Myocyte (in vitro differentiated cells): ENCODE data around the gene RAB35. TPM values are rescaled to one million over a fixed set of nuclear protein-coding genes. Genes with fewer than 3 reads are reported as not detected.

Experiments
- DNase-seq: peaks from one replicate; pipeline ENCODE4 v3.0.0-alpha.2; 2012; ENCODE audit warnings: low read depth
- polyA plus RNA-seq: library from polyadenylated mRNA; unstranded; fragments of >200 nt; gene quantifications from one replicate; pipeline ENCODE4 v1.2.1, GENCODE V29; 2012; ENCODE audit warnings: missing spikeins
- total RNA-seq: library from RNA; depleted of rRNA; stranded (reverse); fragments of >200 nt; gene quantifications from 2 replicates; pipeline ENCODE4 v1.2.3, GENCODE V29; 2014

Gene RAB35
- 18.9 and 20.8 TPM in 2 replicates for total RNA-seq
- polyA plus RNA-seq = 31.0 TPM

DNA sequence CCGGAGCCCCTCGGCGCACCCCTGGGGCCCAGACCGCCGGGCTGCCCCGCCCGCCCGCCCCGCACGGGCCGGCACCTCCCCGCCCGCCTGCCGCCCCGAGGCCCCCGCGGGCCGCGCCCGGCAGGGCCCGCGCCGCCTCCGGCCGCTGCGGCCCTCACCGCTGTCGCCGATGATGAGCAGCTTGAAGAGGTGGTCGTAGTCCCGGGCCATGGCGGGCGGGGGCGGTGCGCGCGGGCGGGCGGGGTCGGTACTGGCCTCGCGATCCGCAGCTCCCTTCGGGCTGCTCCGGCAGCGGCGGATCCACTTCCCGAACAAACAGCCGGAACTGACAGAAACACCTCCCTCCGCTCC, at the start of gene RAB35:
RAB35 (minus strand) TSS at position 313 of the 351 bp plus-strand sequence; CDS start at position 210, 103 bp downstream.
- DNase-seq = no peak

DNA sequence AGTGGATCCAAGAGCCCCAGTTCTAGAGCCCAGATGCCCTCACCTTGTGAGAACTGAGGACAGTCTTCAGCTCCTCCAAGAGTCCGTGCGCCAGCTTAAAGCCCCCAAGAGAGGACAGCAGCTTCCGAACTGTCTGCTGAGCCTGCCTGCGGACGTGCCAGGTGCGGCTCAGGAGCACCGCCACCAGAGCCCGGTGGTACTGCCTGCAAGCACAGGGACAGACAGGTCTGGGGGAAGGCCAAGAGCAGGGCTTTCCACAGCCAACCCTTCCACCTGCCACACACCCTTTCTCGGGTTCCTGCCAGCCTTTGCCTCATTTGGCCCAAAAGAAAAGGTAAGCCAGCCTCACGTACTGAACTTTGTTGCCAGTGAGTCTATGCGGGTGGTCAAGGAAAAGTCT, 47.7 kb upstream of the RAB35 start:
- DNase-seq = no peak

DNA sequence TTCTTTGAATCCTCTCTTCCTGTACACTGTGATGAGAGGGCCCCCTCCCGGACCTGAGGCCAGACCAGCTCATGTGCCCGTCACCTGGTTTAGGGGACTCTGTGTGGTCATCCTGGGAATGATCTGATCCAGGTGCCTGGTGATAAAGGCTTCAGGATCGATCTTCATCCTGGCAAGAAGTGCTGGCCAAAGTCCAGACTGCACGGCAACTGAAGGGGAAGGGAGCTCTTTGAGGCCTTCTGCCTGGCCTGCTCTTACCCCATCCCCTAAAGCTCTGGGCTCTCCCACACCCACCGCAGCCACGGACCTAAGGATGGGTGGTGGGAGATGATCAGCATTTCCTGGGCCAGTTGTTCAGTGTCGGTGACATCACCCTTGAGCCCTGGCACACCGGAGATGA, 46.2 kb upstream of the RAB35 start:
- DNase-seq = no peak

DNA sequence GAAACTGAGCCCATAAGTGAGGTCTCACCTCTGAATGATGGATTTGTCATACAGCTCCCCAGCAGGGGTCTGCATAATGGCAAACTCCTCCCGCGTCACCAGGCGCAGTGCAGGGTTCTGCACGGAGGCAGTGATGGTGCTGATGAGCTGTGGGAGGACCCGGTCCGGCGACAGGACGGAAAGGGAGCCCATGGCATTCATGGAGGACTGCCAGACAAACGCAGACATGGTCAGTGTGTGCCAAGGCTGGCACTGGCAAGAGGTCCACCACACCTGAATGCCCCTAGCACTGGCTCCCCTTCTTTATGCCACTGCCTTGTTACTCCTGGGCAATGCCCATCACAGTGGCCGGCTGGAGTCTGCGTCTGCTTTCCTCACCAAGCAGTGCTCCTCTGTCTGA, 45.3 kb upstream of the RAB35 start:
- DNase-seq = no peak

DNA sequence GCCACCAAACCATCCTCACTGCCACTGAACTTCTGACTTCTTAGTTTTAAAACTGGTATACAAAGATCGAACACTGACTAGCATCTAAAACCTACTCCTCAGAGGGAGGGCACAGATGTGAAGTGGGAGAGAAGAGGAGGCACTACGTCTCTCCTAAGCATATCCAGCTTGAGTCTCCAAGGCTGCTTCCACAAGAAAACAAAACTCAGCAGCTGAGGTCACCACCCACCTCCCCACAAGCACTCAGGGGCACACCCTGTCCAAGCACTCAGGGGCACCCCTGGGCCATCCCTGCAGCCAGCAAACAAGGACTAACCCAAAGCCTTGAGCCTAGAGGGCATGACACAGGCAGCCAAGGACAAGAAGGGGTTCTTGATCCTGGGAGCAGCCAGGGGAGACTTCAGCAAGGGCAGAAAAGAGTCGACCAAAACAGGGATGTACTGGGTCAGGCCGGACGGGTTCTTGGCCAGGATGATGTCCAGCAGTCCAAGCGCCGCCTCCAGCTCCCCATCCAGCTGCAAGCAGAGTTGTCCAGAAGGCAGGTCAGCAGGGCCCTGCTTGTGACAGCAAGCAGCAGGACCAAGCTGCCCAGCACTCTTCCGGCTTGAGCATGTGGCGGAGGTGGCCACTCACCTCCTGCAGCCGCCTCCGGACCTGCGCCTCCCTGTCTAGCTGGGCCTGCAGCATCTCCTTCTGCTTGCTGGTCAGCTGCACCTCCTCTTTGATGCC, 43.1 kb upstream of the RAB35 start:
- DNase-seq = no peak

DNA sequence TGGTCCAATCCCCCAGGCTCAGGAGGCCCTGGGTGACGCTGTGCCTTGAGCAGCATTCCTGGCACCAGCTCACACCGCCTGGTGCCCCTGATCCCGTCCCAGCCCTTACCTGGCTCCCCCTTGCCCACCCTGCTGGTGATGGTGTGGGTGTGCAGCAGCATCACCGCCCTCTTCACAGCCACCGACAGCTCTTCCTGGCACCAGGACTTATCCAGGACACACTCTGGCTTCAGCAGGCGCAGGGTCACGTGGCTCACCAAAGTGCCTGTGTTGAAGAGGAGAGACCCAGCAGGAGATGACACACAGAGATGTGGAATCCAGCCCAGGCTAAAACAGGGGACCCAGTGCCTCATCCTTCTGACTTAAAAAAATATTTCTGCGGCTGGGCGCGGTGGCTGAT, 41.8 kb upstream of the RAB35 start:
- no peak for DNase-seq

DNA sequence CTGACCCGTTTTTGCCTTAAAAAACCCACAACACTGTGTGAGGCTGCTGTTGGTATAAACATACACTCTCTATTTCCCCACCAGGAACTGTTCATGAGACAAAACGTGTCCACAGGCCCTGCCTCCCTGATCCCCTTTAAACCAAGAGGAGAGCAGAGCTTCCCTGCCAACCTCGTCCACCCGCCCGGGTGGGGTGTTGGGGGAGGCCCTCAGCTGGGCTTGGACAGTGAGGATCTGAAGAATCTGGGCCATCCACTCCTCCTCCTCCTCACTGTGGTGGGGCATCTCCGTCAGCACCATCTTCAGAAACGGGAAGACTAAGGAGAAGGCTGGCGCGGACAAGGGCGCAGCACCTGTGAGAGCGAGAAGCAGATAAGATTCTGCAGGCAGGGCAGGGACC, 41.1 kb upstream of the RAB35 start:
- no peak for DNase-seq

DNA sequence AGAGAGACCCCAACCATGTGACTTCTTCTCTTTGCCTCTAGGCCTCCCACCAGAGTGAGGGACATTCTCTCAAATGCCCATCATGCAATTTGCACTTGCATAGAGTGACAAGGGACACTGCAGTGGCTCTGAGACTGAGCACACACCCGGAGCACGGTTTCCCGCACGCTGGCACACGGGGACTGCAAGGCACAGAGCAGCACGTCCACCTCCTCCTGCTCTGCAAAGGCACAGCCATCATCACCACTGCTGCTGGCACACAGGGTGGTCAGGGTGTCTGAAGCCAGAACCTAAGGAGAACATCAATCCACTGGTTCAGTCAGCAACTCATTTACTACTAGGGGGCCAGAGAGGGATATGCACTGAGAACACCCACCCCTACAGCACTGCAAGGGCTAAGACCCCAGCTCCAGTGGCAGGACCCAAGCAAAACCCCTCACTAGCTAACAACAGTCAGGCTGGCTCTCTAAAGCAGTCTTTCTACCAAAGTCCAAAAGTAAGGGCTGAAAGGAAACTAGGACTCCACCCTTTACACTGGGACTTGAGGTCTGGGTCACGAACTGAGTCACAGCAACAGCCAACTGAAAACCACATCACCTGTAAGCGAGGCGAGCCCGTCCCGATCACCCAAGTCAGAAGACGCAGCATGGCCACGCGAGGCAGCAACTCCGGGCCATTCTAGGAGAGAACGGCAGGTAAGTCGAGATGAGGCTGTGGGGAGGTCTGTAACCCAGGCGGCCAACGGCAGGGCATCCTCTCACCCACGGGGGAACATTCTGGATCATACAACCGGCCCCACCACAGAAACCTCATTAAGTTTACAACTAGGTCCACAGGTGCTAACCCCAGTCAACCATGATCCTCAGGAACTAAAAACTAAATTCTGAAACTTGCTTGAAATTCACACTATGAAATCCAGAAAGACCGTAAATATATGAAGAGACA, 40.0 kb upstream of the RAB35 start:
- DNase-seq = no peak

DNA sequence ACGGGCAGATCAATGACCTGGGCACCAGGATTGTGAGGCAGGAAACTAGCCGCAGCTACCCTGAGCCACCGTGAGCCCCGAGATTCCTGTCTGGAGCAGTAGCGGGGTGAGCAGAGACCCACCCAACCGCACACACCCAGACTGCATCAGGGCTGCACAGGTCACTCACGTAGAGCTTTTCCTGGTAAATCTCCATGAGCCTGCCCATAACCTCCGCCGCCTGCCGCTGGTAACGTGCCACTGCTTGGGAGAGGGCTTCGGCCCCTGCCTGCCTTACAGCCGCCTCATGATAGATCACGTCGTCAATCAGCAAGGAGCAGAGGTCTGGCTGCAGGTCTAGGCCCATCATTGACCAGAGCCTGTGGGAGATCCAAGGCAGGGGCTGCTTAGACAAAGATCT, 38.5 kb upstream of the RAB35 start:
- DNase-seq = no peak

DNA sequence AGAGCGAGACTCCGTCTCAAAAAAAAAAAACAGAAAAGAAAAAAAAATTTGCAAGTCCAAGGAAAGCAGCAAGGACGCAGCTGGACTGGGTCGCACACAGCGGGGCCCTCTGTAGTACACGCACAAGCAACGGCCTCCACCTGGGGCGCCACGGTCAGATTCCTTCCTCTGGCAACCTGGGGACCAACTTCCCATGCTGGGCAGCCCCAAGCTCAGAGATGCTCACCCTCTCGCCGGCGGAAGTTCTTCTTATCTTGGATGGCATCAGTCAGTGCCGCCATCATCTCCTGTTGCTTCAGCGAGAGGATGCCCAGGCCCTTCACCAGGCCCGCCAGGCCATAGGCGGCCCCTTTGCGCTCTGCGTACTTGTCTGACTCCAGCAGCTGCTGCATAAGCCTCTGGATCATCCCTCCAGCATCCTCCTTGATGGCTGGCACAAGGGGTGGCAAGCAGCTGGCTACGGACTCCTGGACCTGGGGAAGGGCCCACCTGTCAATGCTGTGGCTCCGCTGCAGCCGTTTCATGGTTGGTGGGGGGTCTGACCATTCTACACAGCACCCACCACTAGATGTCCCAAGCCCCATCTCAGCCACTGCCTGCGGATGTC, 34.5 kb upstream of the RAB35 start:
- DNase-seq = no peak

DNA sequence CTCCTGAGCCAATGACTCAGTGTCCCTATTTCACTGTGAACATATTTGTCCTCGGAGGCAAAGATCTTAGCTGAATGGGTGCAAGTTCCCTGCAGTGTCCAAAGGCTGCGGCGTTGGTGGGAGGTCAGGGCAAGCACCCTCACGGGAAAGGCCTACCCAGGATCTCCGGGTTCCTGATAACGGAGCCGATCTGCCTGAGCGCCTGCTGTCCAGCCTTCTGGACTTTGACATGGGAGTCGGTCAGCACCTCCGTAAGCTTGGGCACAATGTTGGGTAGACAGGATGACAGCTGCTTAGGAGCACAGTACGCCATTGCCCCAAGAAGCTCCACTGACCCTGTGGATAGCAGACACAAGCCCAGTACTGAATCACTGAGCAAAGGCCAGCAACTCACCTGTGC, 31.5 kb upstream of the RAB35 start:
- DNase-seq = no peak

DNA sequence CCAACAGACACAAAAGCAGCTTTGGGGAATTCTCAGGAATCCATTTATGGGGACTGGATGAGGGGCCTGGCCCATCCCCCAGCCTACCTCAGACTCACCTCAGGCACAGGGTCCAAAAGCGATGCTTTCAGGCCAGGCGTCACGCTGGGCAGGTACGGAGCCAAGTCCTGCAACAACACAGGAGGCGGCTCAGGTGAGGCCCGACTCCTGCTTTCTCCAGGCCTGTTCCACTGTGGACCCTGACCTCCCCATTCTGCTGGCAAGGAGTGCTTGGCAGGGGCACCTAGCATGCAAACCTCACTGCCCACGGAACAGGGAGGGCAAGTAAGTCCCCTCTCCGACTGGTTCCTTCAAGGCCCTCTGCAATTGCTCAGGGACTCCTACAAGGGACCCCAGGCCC, 28.6 kb upstream of the RAB35 start:
- DNase-seq = no peak

DNA sequence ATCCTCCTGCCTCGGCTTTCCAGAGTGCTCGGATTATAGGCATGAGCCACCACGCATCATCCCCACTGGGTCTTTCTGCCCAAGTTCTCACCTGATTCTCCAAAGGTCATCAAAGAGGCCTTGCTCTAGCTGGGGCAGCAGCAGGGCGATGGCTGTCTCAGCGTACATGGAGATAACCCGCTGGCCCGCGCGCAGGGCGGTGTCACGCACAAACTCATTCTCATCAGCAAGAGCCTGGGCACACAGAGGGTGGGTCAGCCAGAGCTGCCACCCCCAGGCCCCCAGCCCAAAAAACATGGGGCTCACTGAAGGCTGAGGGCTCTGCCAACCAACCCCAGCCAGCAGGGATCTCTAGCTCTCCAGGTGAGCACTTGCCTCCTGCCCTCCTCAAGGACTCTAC, 27.7 kb upstream of the RAB35 start:
- DNase-seq = no peak

DNA sequence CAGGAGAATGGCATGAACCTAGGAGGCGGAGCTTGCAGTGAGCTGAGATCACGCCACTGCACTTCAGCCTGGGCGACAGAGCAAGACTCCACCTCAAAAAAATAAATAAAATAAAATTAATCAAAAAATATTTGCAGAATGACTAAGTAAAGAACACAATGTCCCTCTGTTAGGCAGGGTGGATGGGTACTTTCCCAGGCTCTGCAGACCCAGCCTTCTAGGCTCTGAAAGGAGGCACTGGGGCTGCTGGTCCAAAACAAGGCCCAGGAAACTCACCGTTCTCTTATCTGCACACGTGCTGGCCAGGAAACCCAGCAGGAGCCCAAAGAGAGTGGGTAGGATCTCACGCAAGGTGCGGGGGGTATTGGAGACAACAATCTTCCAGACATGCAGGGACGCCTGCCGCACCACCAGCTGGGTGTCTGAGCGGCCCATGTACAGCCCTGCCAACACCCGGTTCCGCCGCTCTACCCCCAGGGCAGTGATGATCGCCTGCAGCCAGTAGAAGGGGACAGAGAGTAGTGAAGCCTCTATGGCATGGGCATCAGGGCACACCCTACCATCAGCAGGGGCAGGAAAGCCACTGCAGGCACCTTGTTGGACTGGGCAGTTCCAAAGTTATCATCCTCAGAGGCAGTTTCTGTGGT, 25.8 kb upstream of the RAB35 start:
- DNase-seq = no peak

DNA sequence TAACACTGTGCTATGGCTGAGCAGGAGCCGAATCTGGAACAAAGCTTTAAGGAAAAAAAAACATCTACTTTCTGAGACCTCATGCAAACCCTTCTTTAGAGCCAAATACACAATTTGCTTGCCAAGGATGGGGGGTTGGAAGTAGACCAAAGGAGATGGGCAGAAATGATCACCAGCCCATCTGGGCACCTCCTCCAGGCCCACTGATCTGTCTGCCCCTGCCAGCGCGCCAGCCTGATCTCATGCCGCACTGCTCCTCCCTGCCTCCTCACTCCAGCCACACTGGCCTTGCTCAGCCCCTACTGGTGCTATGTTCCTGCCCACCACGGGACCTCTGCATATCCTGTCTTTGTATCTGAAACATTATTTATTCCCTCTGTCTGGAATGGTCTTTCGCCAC, 24.8 kb upstream of the RAB35 start:
- no peak for DNase-seq

DNA sequence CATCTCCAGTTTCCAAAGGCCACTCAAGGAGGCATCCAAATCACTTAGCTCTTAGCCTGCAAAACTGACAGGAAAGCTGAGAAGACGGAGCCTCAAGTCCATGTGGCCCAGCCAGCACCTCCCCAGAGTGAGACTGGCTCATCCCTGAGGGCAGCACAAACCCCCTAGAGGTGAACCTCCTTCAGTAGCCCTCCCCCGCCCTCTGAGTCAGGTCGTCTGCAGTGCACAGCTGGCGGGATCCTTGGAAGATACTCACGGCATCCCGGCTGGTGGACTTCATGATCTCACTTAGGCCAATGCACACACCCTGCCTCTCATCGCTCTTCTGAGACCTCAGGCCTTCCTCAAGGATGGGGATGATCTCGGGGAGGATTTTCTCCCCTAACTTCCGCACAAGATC, 24.1 kb upstream of the RAB35 start:
- no peak for DNase-seq

DNA sequence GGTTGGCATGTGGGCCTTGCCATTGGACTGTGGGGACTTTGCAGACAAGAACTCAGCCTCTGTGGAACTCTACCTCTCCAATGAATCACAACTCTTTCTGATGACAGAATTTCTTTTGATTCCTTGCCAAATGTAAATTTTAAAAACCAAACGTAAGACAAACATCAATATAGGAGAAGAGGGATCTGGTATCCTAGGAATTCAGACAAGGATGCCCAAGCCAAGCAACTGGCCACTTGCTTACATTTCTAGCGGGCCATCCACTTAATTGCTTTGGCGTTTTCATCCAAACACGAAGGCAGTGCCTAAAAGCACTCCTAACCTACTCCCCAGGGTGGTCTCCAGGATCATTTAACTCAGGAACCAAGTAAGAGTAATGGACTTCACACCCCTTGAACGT, 23.4 kb upstream of the RAB35 start:
- DNase-seq = no peak

DNA sequence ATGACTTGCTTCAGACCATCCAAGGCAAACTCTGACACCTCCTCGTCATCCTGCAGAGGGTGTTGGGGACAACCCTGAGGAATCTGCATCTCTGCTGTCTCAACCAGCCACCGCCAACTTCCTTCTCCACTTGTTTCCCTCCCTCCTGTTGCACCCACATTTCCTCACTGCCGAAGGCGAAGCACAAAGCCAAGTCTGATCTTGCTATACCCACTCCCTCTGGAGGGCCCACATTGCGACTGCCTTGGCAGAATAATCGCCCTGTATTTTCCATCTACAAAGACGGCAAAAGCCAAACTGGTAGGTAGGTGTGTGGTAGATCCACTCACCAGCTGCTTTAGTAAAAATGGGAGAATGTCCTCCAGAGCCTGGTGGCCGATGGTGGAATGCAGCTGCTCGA, 21.8 kb upstream of the RAB35 start:
- DNase-seq = no peak

DNA sequence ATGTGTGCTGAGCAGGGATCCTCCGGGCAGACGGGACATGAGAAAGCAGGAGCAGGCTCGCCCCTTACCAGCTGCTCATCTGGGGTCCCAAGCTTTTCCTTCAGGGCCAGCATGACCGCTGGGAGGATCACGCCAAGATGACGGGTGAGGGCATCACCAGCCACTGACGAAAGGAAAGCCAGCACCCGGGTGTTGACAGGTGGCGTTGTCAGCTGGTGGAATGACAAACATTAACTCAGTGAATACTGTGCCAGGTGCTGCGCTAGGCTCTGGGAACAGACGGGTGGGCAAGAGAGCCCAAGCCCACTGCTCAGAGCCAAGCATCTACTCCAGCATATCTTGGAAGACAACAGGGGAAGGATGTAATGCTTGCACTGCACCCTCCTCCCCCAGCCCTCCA, 21.3 kb upstream of the RAB35 start:
- no peak for DNase-seq

DNA sequence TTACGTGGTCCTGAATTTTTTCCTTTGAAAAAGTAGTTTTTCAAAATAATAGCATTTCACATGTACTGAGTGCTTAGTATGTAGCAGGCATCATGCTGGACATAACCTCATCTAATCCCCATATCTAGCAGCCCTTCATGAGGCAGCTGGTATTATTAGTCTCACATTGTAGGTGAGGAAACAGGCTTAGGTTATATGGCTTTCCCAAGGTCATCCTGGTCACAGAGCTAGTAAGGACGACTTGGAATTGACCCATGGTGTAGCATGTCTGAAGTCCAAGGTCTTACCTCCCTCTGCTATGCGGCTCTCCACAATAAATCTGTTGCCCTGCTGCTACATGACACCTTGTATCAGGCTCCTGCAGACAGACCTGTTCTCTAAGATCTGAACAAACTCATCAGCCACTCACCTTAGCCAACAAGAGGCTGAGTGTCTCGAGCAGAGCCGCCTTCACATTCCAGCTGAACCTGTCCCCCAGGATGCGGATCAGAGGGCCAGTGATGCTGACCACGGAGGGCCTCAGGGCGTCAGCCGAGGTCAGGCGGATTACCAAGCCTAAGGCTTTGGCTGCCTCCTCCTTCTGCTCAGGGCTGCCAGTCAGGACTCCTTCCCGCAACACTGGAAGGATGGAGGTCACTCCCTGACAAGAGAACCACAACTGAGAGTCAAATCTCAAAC, 19.7 kb upstream of the RAB35 start:
- no peak for DNase-seq

DNA sequence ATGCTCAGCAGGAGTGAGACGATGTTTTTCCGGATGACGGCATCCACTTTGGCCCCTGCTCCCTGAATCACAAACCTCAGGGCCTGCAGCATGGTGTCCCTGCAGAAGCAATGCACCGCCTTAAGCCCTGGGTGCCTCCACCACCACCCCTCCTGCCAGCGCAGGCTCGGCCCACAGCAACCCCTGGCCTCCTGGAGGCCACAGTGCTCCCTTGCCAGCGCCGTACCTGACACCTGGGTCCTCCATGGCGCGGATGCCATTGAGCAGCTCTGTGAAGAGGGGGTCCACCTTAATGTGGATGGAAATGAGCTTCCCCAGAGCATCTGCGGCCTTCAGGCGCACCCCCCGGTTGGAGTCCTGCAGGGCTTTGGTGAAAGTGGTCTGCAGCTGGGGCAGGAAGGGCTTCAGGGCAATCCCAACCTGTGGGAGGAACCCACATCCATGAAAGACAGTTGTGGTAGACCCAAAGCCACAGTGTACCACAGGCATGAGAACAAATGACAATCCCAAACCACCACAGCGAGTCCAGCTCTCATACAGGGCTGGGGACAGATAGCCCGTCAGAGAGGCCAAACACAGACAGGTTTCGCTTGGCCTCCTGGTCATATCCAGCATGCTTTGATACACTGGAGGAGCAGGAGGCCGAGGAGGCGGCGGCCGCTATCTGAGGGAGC, 17.9 kb upstream of the RAB35 start:
- peak; percentile 89 for DNase-seq
